WTC11 (cell line): ENCODE measurements around the gene SRRM2. TPM values are rescaled to one million over a fixed set of nuclear protein-coding genes. Genes with fewer than 3 reads are reported as not detected.
A peak's percentile ranks its signal among the peaks of the same experiment; 100 is the strongest.

Source experiments
- ATAC-seq: fragments of 200-7000 bp; cut with Tn5 transposase; 2 replicates; pipeline ENCODE4 v1.10.0; 2021; ENCODE audit warnings: mild to moderate bottlenecking, moderate library complexity
- Bru-seq: library from RNA; stranded (reverse); fragments of 400-500 nt; gene quantifications from one replicate; lab custom pipeline; 2021; lab: Mats Ljungman, UMichigan
- CTCF ChIA-PET: fragments of 300-600 bp; sonication (Branson Sonifier 250); formaldehyde crosslinking; loops from one replicate; lab custom pipeline; 2021; ENCODE audit warnings: antibody characterized with exemption; lab: Charles Lee
- POLR2A ChIA-PET: fragments of 350-600 bp; sonication (Branson Sonifier 250); formaldehyde crosslinking; loops from one replicate; lab custom pipeline; 2021; ENCODE audit warnings: antibody characterized with exemption; lab: Charles Lee
- DNase-seq: peaks from one replicate; pipeline ENCODE4 v3.0.0; 2021; ENCODE audit warnings: low spot score
- H3K27ac Mint-ChIP-seq: 2 replicates; pipeline ENCODE4 v1.8.0; 2021; ENCODE audit warnings: mixed read lengths
- H3K27me3 Mint-ChIP-seq: 2 replicates; pipeline ENCODE4 v1.8.0; 2021; ENCODE audit warnings: low read depth, mild to moderate bottlenecking, moderate library complexity, mixed read lengths
- H3K36me3 Mint-ChIP-seq: 2 replicates; pipeline ENCODE4 v1.8.0; 2021; ENCODE audit warnings: mixed read lengths
- H3K4me1 Mint-ChIP-seq: 2 replicates; pipeline ENCODE4 v1.8.0; 2022; ENCODE audit warnings: mixed read lengths
- H3K4me3 Mint-ChIP-seq: 2 replicates; pipeline ENCODE4 v1.8.0; 2021; ENCODE audit warnings: mild to moderate bottlenecking, moderate library complexity, mixed read lengths
- H3K9me3 Mint-ChIP-seq: 2 replicates; pipeline ENCODE4 v1.8.0; 2021; ENCODE audit warnings: mixed read lengths
- CREM ChIP-seq: sonication (generic); formaldehyde crosslinking; IDR thresholded peaks from 2 replicates; pipeline ENCODE4 v1.8.1; 2022; ENCODE audit warnings: mild to moderate bottlenecking, missing genetic modification reagents, moderate library complexity
- E2F1 ChIP-seq: sonication (generic); formaldehyde crosslinking; IDR thresholded peaks from 2 replicates; pipeline ENCODE4 v1.8.0; 2022; ENCODE audit warnings: mild to moderate bottlenecking, missing genetic modification reagents
- EMX1 ChIP-seq: fragments of 250-450 bp; sonication (Bioruptor Pico); IDR thresholded peaks from 2 replicates; pipeline ENCODE4 v1.8.0; 2021; ENCODE audit warnings: mild to moderate bottlenecking
- ESRRA ChIP-seq: sonication (generic); formaldehyde crosslinking; IDR thresholded peaks from 2 replicates; pipeline ENCODE4 v1.8.1; 2022; ENCODE audit warnings: mild to moderate bottlenecking, missing genetic modification reagents, borderline replicate concordance
- ETV6 ChIP-seq: sonication (generic); formaldehyde crosslinking; IDR thresholded peaks from 2 replicates; pipeline ENCODE4 v1.8.1; 2022; ENCODE audit warnings: mild to moderate bottlenecking, missing genetic modification reagents
- FOXP1 ChIP-seq: sonication (generic); formaldehyde crosslinking; IDR thresholded peaks from 2 replicates; pipeline ENCODE4 v1.8.0; 2022; ENCODE audit warnings: missing genetic modification reagents, mild to moderate bottlenecking, moderate library complexity, borderline replicate concordance
- GTF2I ChIP-seq: fragments of 250-450 bp; sonication (Bioruptor Pico); conservative IDR thresholded peaks from 2 replicates; pipeline ENCODE4 v1.4.0; 2021; ENCODE audit warnings: mild to moderate bottlenecking
- HMGXB4 ChIP-seq: sonication (generic); formaldehyde crosslinking; IDR thresholded peaks from 2 replicates; pipeline ENCODE4 v1.8.1; 2023; ENCODE audit warnings: mild to moderate bottlenecking, moderate library complexity, missing genetic modification reagents
- JUN ChIP-seq: sonication (generic); formaldehyde crosslinking; IDR thresholded peaks from 2 replicates; pipeline ENCODE4 v1.8.0; 2023; ENCODE audit warnings: mild to moderate bottlenecking, missing genetic modification reagents
- MAX ChIP-seq: sonication (generic); formaldehyde crosslinking; IDR thresholded peaks from 2 replicates; pipeline ENCODE4 v1.8.0; 2022; ENCODE audit warnings: mild to moderate bottlenecking, missing genetic modification reagents
- MLX ChIP-seq: sonication (generic); formaldehyde crosslinking; IDR thresholded peaks from 2 replicates; pipeline ENCODE4 v1.8.1; 2023; ENCODE audit warnings: mild to moderate bottlenecking, missing genetic modification reagents, moderate library complexity
- NFYB ChIP-seq: sonication (generic); formaldehyde crosslinking; conservative IDR thresholded peaks from 2 replicates; pipeline ENCODE4 v1.8.0; 2022; ENCODE audit warnings: low read depth, missing genetic modification reagents
- NR3C1 ChIP-seq: sonication (generic); formaldehyde crosslinking; conservative IDR thresholded peaks from 2 replicates; pipeline ENCODE4 v1.8.1; 2023; ENCODE audit warnings: low read depth, mild to moderate bottlenecking, missing genetic modification reagents
- PREB ChIP-seq: sonication (generic); formaldehyde crosslinking; IDR thresholded peaks from 2 replicates; pipeline ENCODE4 v1.8.1; 2022; ENCODE audit warnings: mild to moderate bottlenecking, missing genetic modification reagents, moderate library complexity, borderline replicate concordance
- SMAD3 ChIP-seq: sonication (generic); formaldehyde crosslinking; IDR thresholded peaks from 2 replicates; pipeline ENCODE4 v1.8.0; 2022; ENCODE audit warnings: missing genetic modification reagents, mild to moderate bottlenecking, borderline replicate concordance
- USF2 ChIP-seq: sonication (generic); formaldehyde crosslinking; IDR thresholded peaks from 2 replicates; pipeline ENCODE4 v1.8.1; 2023; ENCODE audit warnings: mild to moderate bottlenecking, missing genetic modification reagents, moderate library complexity
- ZMAT4 ChIP-seq: fragments of 250-450 bp; sonication (Bioruptor Pico); IDR thresholded peaks from 2 replicates; pipeline ENCODE4 v1.9.0; 2021; ENCODE audit warnings: mild to moderate bottlenecking
- ZNF138 ChIP-seq: sonication (generic); formaldehyde crosslinking; conservative IDR thresholded peaks from 2 replicates; pipeline ENCODE4 v1.8.1; 2022; ENCODE audit warnings: mild to moderate bottlenecking, moderate library complexity, missing genetic modification reagents
- ZNF232 ChIP-seq: sonication (generic); formaldehyde crosslinking; IDR thresholded peaks from 2 replicates; pipeline ENCODE4 v1.8.0; 2022; ENCODE audit warnings: mild to moderate bottlenecking, missing genetic modification reagents
- ZNF281 ChIP-seq: sonication (generic); formaldehyde crosslinking; IDR thresholded peaks from 2 replicates; pipeline ENCODE4 v1.8.0; 2023; ENCODE audit warnings: mild to moderate bottlenecking, missing genetic modification reagents
- ZNF416 ChIP-seq: fragments of 250-450 bp; sonication (Bioruptor Pico); IDR thresholded peaks from 2 replicates; pipeline ENCODE4 v1.9.0; 2021; ENCODE audit warnings: mild to moderate bottlenecking, inconsistent platforms
- ZNF512 ChIP-seq: sonication (generic); formaldehyde crosslinking; IDR thresholded peaks from 2 replicates; pipeline ENCODE4 v1.8.1; 2022; ENCODE audit warnings: missing genetic modification reagents, borderline replicate concordance
- long read RNA-seq, 3 experiments: library from RNA in 1 of 3; library from capped mRNA in 1 of 3; library from polyadenylated mRNA in 1 of 3; unstranded in 2 of 3; stranded (forward) in 1 of 3; transcript quantifications; one replicate each; pipeline ENCODE4 v2.0.0, GENCODE V29; 2021
- total RNA-seq: library from RNA; stranded (reverse); gene quantifications from 3 replicates; pipeline ENCODE4 v1.2.3, GENCODE V29; 2021

Gene SRRM2
- total RNA-seq (769 to 823 TPM (median 815 TPM) in 3 replicates), Bru-seq, nascent RNA (percentile 98 among the genes with signal in this experiment)
- long read RNA-seq, experiment 1, full-length matches to known transcripts = 23 of 143 reads
- long read RNA-seq, experiment 1, partial matches to known transcripts = 70 of 143 reads
- long read RNA-seq, experiment 1, other reads (novel, unspliced or antisense) = 50 of 143 reads
- long read RNA-seq, experiment 2, full-length matches to known transcripts = 30 of 277 reads
- long read RNA-seq, experiment 2, partial matches to known transcripts = 153 of 277 reads
- long read RNA-seq, experiment 2, other reads (novel, unspliced or antisense) = 94 of 277 reads
- long read RNA-seq, experiment 3, partial matches to known transcripts = 0 of 1 reads
- long read RNA-seq, experiment 3, other reads (novel, unspliced or antisense) = 0 of 1 reads

- peak within 1 kb of the TSS; percentile 89 for H3K4me3 Mint-ChIP-seq
- no peaks in the 10 kb centered on the region for H3K9me3 Mint-ChIP-seq
- CTCF ChIA-PET = interaction anchor here (0.8 to 1.5 kb wide), 4 partner anchors 15 to 173 kb away, joined by 3 to 6 read pairs (median 4); no protein-coding TSS in a partner anchor
- DNase-seq = peak; percentile 96
- H3K4me1 Mint-ChIP-seq = peaks cover 38% of the 10 kb centered on the region
- H3K27me3 Mint-ChIP-seq = no peaks in the 10 kb centered on the region
- peaks cover 37% of the 10 kb centered on the region for H3K36me3 Mint-ChIP-seq
- H3K27ac Mint-ChIP-seq = peak within 1 kb of the TSS; percentile 100
- POLR2A ChIA-PET = interaction anchor here (0.6 to 1.3 kb wide), 8 partner anchors 14 to 149 kb away, joined by 3 to 4 read pairs (median 3); partner anchors contain the start of gene KCTD5
- peak; percentile 81 for ATAC-seq
- TF ChIP-seq ZNF281 (CRISPR knock-in tag) (0 out of 2 replicates have a peak, but pooled peaks have one; percentile 42), JUN (CRISPR knock-in tag) (peak; percentile 69; the same call in 1 of the 2 replicates), E2F1 (CRISPR knock-in tag) (peak; percentile 72; the same call in 1 of the 2 replicates), ZNF232 (CRISPR knock-in tag) (0 out of 2 replicates have a peak, but pooled peaks have one; percentile 15), ESRRA (CRISPR knock-in tag) (no peak; the same call in 1 of the 2 replicates), HMGXB4 (CRISPR knock-in tag) (peak; percentile 71; the same call in 1 of the 2 replicates), GTF2I (CRISPR knock-in tag) (no peak), CREM (CRISPR knock-in tag) (peak; percentile 86), NR3C1 (CRISPR knock-in tag) (no peak), SMAD3 (no peak), ZNF416 (CRISPR knock-in tag) (peak; percentile 30; the same call in 1 of the 2 replicates), MAX (CRISPR knock-in tag) (peak; percentile 95), ZNF138 (no peak), USF2 (CRISPR knock-in tag) (peak; percentile 40; the same call in 1 of the 2 replicates), EMX1 (no peak), MLX (CRISPR knock-in tag) (0 out of 2 replicates have a peak, but pooled peaks have one; percentile 10), PREB (0 out of 2 replicates have a peak, but pooled peaks have one; percentile 49), ZNF512 (CRISPR knock-in tag) (no peak), FOXP1 (CRISPR knock-in tag) (peak; percentile 41; the same call in 1 of the 2 replicates), ETV6 (CRISPR knock-in tag) (peak; percentile 68), NFYB (CRISPR knock-in tag) (peak; percentile 35; the same call in 1 of the 2 replicates), ZMAT4 (CRISPR knock-in tag) (no peak; the same call in 1 of the 2 replicates)
Measured at GRCh38 chr16:2752035-2752849, at the start of gene SRRM2. Gene SRRM2, plus strand, starts transcription at chr16:2752638. Its CDS starts 3,727 bp downstream, at chr16:2756365.
